Neural progenitor cell (in vitro differentiated cells): ENCODE data around the gene ASZ1. TPM values are rescaled to one million over a fixed set of nuclear protein-coding genes. Genes with fewer than 3 reads are reported as not detected.

ENCODE experiments used
- DNase-seq: peaks from one replicate; pipeline ENCODE4 v3.0.0-alpha.2; 2016; ENCODE audit warnings: low spot score
- H2AFZ ChIP-seq: fragments of 200-600 bp; sonication (generic); replicated peaks from 2 replicates; pipeline ENCODE4 v1.6.1; 2016; ENCODE audit warnings: antibody characterized with exemption
- H3F3A ChIP-seq: fragments of 200-600 bp; sonication (generic); 2 replicates; pipeline ENCODE4 v1.6.1; 2016; ENCODE audit warnings: antibody characterized with exemption, low read depth
- H3K27ac ChIP-seq: fragments of 200-600 bp; sonication (generic); 2 replicates; pipeline ENCODE4 v1.5.1; 2016; ENCODE audit warnings: mild to moderate bottlenecking
- H3K27me3 ChIP-seq: fragments of 200-600 bp; sonication (generic); 2 replicates; pipeline ENCODE4 v1.6.1; 2016; ENCODE audit warnings: mild to moderate bottlenecking, moderate library complexity
- H3K36me3 ChIP-seq: fragments of 200-600 bp; sonication (generic); 2 replicates; pipeline ENCODE4 v1.5.1; 2016
- H3K4me1 ChIP-seq: fragments of 200-600 bp; sonication (generic); 2 replicates; pipeline ENCODE4 v1.6.1; 2016; ENCODE audit warnings: mixed run types
- H3K4me2 ChIP-seq: fragments of 200-600 bp; sonication (generic); 2 replicates; pipeline ENCODE4 v1.6.1; 2016
- H3K4me3 ChIP-seq: fragments of 200-600 bp; sonication (generic); 2 replicates; pipeline ENCODE4 v1.5.1; 2016
- H3K79me2 ChIP-seq: fragments of 200-600 bp; sonication (generic); 2 replicates; pipeline ENCODE4 v1.6.1; 2016; ENCODE audit warnings: low read depth
- H3K9ac ChIP-seq: fragments of 200-600 bp; sonication (generic); 2 replicates; pipeline ENCODE4 v1.6.1; 2016
- H3K9me3 ChIP-seq: fragments of 200-600 bp; sonication (generic); 2 replicates; pipeline ENCODE4 v1.5.1; 2016; ENCODE audit warnings: low read depth
- H4K20me1 ChIP-seq: fragments of 200-600 bp; sonication (generic); 2 replicates; pipeline ENCODE4 v1.6.1; 2016; ENCODE audit warnings: low read depth
- H3K27ac Mint-ChIP-seq: 3 replicates; pipeline ENCODE4 v1.8.0; 2021; ENCODE audit warnings: mixed read lengths
- H3K27me3 Mint-ChIP-seq: 2 replicates; pipeline ENCODE4 v1.8.0; 2022; ENCODE audit warnings: low read depth, mild to moderate bottlenecking, inconsistent platforms, moderate library complexity, mixed read lengths; ENCODE audit not compliant: insufficient read depth
- H3K36me3 Mint-ChIP-seq: 3 replicates; pipeline ENCODE4 v1.8.0; 2021; ENCODE audit warnings: mixed read lengths
- H3K4me1 Mint-ChIP-seq: 3 replicates; pipeline ENCODE4 v1.8.0; 2021; ENCODE audit warnings: mixed read lengths
- H3K4me3 Mint-ChIP-seq: 3 replicates; pipeline ENCODE4 v1.8.0; 2021; ENCODE audit warnings: mild to moderate bottlenecking, moderate library complexity, mixed read lengths
- H3K9me3 Mint-ChIP-seq: 3 replicates; pipeline ENCODE4 v1.8.0; 2020; ENCODE audit warnings: mixed read lengths
- EZH2 ChIP-seq: fragments of 200-600 bp; sonication (generic); IDR thresholded peaks from 2 replicates; pipeline ENCODE4 v1.6.1; 2017; ENCODE audit warnings: antibody characterized with exemption, mild to moderate bottlenecking, moderate library complexity
- EZH2phosphoT487 ChIP-seq: fragments of 200-600 bp; sonication (generic); IDR thresholded peaks from 2 replicates; pipeline ENCODE4 v1.6.1; 2017; ENCODE audit warnings: antibody characterized with exemption
- total RNA-seq: library from RNA; depleted of rRNA; stranded (reverse); fragments of >200 nt; gene quantifications from 2 replicates; pipeline ENCODE4 v1.2.3, GENCODE V29; 2015; ENCODE audit warnings: low replicate concordance
- TF ChIP-seq, protein P1 (sequence below): fragments of 200-600 bp; sonication (generic); IDR thresholded peaks from 2 replicates; pipeline ENCODE4 v1.5.1; 2017; ENCODE audit warnings: antibody characterized with exemption, mild to moderate bottlenecking

The ASZ1 gene
- total RNA-seq, 1 donor from 2014 or later, result not detected

DNA sequence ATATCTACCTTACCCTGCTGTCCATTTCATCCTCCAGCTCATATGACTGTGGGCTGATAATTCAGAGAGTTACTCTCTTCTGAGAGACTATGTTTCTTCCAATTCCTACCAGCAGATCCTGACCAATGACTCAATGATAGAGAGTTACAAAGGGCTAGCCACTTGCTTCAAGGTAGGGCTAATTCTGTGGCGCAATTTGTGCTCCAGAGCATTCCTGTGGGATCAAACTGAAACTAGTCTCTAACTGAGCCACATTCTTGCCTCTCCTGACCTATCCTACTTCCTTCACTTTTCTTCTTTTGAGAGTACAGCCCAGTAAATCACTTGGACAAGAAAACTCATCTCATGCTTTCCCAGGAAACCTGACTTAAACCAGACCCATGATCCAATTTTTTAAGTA lies 17.9 kb upstream of the ASZ1 start:
- Histone ChIP-seq H3K79me2 (no peaks in the 10 kb centered on the region), H3K36me3 (no peaks in the 10 kb centered on the region), H3K4me1 (no peaks in the 10 kb centered on the region), H3K9ac (no peak overlapping the region), H3K4me2 (no peak overlapping the region), H2AFZ (no peak overlapping the region), H3K27me3 (no peaks in the 10 kb centered on the region), H3K4me3 (no peak overlapping the region), H4K20me1 (no peaks in the 10 kb centered on the region), H3K9me3 (peaks cover 3% of the 10 kb centered on the region), H3F3A (no peaks in the 10 kb centered on the region), H3K27ac (no peak overlapping the region)
- TF ChIP-seq EZH2phosphoT487 (no peak), EZH2 (no peak)
- TF ChIP-seq, protein P1, sequence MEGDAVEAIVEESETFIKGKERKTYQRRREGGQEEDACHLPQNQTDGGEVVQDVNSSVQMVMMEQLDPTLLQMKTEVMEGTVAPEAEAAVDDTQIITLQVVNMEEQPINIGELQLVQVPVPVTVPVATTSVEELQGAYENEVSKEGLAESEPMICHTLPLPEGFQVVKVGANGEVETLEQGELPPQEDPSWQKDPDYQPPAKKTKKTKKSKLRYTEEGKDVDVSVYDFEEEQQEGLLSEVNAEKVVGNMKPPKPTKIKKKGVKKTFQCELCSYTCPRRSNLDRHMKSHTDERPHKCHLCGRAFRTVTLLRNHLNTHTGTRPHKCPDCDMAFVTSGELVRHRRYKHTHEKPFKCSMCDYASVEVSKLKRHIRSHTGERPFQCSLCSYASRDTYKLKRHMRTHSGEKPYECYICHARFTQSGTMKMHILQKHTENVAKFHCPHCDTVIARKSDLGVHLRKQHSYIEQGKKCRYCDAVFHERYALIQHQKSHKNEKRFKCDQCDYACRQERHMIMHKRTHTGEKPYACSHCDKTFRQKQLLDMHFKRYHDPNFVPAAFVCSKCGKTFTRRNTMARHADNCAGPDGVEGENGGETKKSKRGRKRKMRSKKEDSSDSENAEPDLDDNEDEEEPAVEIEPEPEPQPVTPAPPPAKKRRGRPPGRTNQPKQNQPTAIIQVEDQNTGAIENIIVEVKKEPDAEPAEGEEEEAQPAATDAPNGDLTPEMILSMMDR, result no peak
- Mint-ChIP-seq H3K4me3 (no peak overlapping the region), H3K36me3 (no peaks in the 10 kb centered on the region), H3K27me3 (no peaks in the 10 kb centered on the region), H3K27ac (no peak overlapping the region), H3K4me1 (no peaks in the 10 kb centered on the region), H3K9me3 (peaks cover 7% of the 10 kb centered on the region)
- DNase-seq, result no peak

GRCh38 chr7:117444646-117445045 lies 17.4 kb upstream of the ASZ1 start:
- no peak overlapping the region for H3K9ac ChIP-seq
- no peak for DNase-seq
- H3K4me2 ChIP-seq, result no peak overlapping the region
- H3K27ac ChIP-seq, result no peak overlapping the region
- H2AFZ ChIP-seq, result no peak overlapping the region
- Mint-ChIP-seq H3K27me3 (no peaks in the 10 kb centered on the region), H3K4me1 (no peaks in the 10 kb centered on the region), H3K36me3 (no peaks in the 10 kb centered on the region), H3K4me3 (no peak overlapping the region), H3K27ac (no peak overlapping the region), H3K9me3 (peaks cover 6% of the 10 kb centered on the region)
- H3K36me3 ChIP-seq, result no peaks in the 10 kb centered on the region
- H3K27me3 ChIP-seq, result no peaks in the 10 kb centered on the region
- H4K20me1 ChIP-seq, result no peaks in the 10 kb centered on the region
- H3F3A ChIP-seq, result no peaks in the 10 kb centered on the region
- H3K4me1 ChIP-seq, result no peaks in the 10 kb centered on the region
- H3K9me3 ChIP-seq, result peaks cover 3% of the 10 kb centered on the region
- no peak overlapping the region for H3K4me3 ChIP-seq
- no peak for TF ChIP-seq EZH2phosphoT487
- no peak for TF ChIP-seq EZH2
- TF ChIP-seq, protein P1, result no peak
- H3K79me2 ChIP-seq, result no peaks in the 10 kb centered on the region

DNA sequence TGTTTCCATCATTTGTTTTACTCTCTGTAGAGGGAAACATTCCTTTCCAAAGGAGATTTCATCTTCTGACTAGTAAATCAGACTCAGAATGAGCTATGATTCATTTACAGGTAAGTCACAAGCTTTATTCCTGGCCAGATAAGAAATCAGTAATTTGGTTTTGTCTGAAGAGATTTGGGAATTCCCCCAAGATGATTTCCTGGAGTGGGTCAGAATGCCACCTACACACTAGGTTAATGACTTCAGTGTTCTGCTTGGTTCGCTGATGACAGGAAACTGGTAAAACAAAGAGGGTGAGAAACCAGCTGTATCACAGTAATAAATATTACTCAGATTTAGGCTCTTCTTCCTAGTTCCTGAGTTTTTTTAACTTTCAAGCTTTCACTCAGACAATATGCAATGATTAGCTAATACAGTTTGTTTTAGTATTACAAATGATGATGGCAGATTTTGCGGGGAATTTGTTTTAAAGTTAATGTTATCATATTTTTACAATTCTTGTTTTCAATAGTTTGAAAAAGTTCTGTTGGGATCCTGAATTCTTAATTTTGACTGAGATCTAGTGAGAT lies 8.3 kb upstream of the ASZ1 start:
- Histone ChIP-seq H3F3A (no peaks in the 10 kb centered on the region), H4K20me1 (no peaks in the 10 kb centered on the region), H3K9me3 (no peaks in the 10 kb centered on the region), H3K4me1 (no peaks in the 10 kb centered on the region), H3K4me3 (no peak overlapping the region), H3K4me2 (no peak overlapping the region), H2AFZ (no peak overlapping the region), H3K9ac (no peak overlapping the region), H3K79me2 (no peaks in the 10 kb centered on the region), H3K36me3 (no peaks in the 10 kb centered on the region), H3K27me3 (no peaks in the 10 kb centered on the region), H3K27ac (no peak overlapping the region)
- TF ChIP-seq EZH2, result no peak
- TF ChIP-seq, protein P1, result no peak
- no peak for TF ChIP-seq EZH2phosphoT487
- peaks cover 2% of the 10 kb centered on the region for H3K27me3 Mint-ChIP-seq
- H3K9me3 Mint-ChIP-seq, result no peaks in the 10 kb centered on the region
- no peak for DNase-seq
- no peaks in the 10 kb centered on the region for H3K4me1 Mint-ChIP-seq
- H3K27ac Mint-ChIP-seq, result no peak overlapping the region
- no peaks in the 10 kb centered on the region for H3K36me3 Mint-ChIP-seq
- H3K4me3 Mint-ChIP-seq, result no peak overlapping the region
